Stomach (tissue), 9 donors: ENCODE results near the gene NABP1. TPM values are rescaled to one million over a fixed set of nuclear protein-coding genes. Genes with fewer than 3 reads are reported as not detected.

Experiments
- DNase-seq, 2 donors: peaks; one replicate each; pipeline versions ENCODE4 v3.0.0 to v3.0.0-alpha.2; 2013 to 2019
- H3K27ac ChIP-seq, 5 donors: fragments of 200-600 bp in 4 of 5; sonication (generic) in 4 of 5; one replicate each; pipeline ENCODE4 v1.5.1; 2013 to 2019; ENCODE audit warnings: mild to moderate bottlenecking in 1 of 5, moderate library complexity in 1 of 5
- H3K27me3 ChIP-seq, 3 donors: fragments of 200-600 bp; sonication (generic); one replicate each; pipeline ENCODE4 v1.5.1; 2017 to 2019; ENCODE audit warnings: mixed run types in 1 of 3
- H3K36me3 ChIP-seq, 4 donors: fragments of 200-600 bp; sonication (generic); 1 replicate in 3 of 4; 2 replicates in 1 of 4; pipeline ENCODE4 v1.5.1; 2016 to 2019
- H3K4me1 ChIP-seq, 4 donors: fragments of 200-600 bp; sonication (generic); one replicate each; pipeline ENCODE4 v1.5.1; 2016 to 2019
- H3K4me3 ChIP-seq, 4 donors: fragments of 200-600 bp; sonication (generic) in 3 of 4; one replicate each; pipeline ENCODE4 v1.5.1; 2016 to 2019; ENCODE audit warnings: mild to moderate bottlenecking in 1 of 4
- H3K9me3 ChIP-seq, 4 donors: fragments of 200-600 bp; sonication (generic); one replicate each; pipeline ENCODE4 v1.5.1; 2016 to 2019
- CTCF ChIP-seq, 7 experiments: fragments of 450-650 bp in 4 of 7; fragments of 200-600 bp in 3 of 7; sonication (generic) in 3 of 7; IDR thresholded peaks; one replicate each; pipeline ENCODE4 v1.5.1; 2016 to 2019; ENCODE audit warnings: antibody characterized with exemption in 7 of 7, control low read depth in 2 of 7, mild to moderate bottlenecking in 1 of 7
- EP300 ChIP-seq: sonication (generic); formaldehyde crosslinking; IDR thresholded peaks from one replicate; pipeline ENCODE4 v1.6.1; 2017; ENCODE audit warnings: antibody characterized with exemption
- POLR2A ChIP-seq, 4 donors: fragments of 450-650 bp; IDR thresholded peaks; one replicate each; pipeline ENCODE4 v1.6.1; 2016; ENCODE audit warnings: antibody characterized with exemption in 4 of 4, control low read depth in 2 of 4, mild to moderate bottlenecking in 1 of 4, moderate library complexity in 1 of 4
- POLR2AphosphoS5 ChIP-seq, 3 donors: sonication (generic); formaldehyde crosslinking; IDR thresholded peaks; one replicate each; pipeline ENCODE4 v1.6.1; 2016; ENCODE audit warnings: antibody characterized with exemption in 3 of 3
- WGBS, 5 donors: extraction: QIAGEN DNeasy Blood & Tissue Kit in 3 of 5; methylation state at CpG; one replicate each; pipeline versions ENCODE4 v1.1.5 to v1.1.7; 2013 to 2018; 5-methylcytosine and 5-hydroxymethylcytosine counted together
- intact Hi-C: fragments of 100-400 bp; cut with DNase I; formaldehyde crosslinking; loops from one replicate; pipeline ENCODE4 v1.15.1; 2023; ENCODE audit warnings: low total_unique reads
- polyA plus RNA-seq, 3 donors: library from polyadenylated mRNA; stranded (reverse); fragments of 200-250 nt; gene quantifications; one replicate each; pipeline ENCODE4 v1.2.3, GENCODE V29; 2013
- total RNA-seq, 5 donors: library from RNA; depleted of rRNA; stranded (reverse); fragments of >200 nt; gene quantifications; one replicate each; pipeline versions ENCODE4 v1.1.0 to v1.2.3, GENCODE V29; 2014 to 2016
- donor health status: healthy with polysubstance abuse.
- donor health status: Bipolar disorder and iron deficiency.
- donor health status: healthy.

The NABP1 gene
- total and polyA plus RNA-seq, 8 donors, result 1.4 to 30.1 (median 9.2) TPM

- no peak overlapping the region for H3K27ac ChIP-seq
- TF ChIP-seq POLR2A (IDR thresholded peaks at IDR 0.05), result no peak
- no peak for TF ChIP-seq POLR2AphosphoS5 (IDR thresholded peaks at IDR 0.05)
- no peak for TF ChIP-seq CTCF (IDR thresholded peaks at IDR 0.05)
- no peak for TF ChIP-seq EP300
- intact Hi-C loops, result no loop called here
Observed at GRCh38 chr2:191657977-191658376, 20.0 kb upstream of the NABP1 start.

GRCh38 chr2:191659198-191659597 is 18.7 kb upstream of the NABP1 start:
- no peak overlapping the region for H3K4me3 ChIP-seq
- H3K27ac ChIP-seq, result no peak overlapping the region
- intact Hi-C loops, result no loop called here
- no peaks in the 10 kb centered on the region for H3K4me1 ChIP-seq
- no peak for DNase-seq
- no peaks in the 10 kb centered on the region for H3K27me3 ChIP-seq
- H3K36me3 ChIP-seq, result no peaks in the 10 kb centered on the region
- no peaks in the 10 kb centered on the region for H3K9me3 ChIP-seq
- no peak for TF ChIP-seq POLR2AphosphoS5 (IDR thresholded peaks at IDR 0.05)
- TF ChIP-seq POLR2A (IDR thresholded peaks at IDR 0.05), result no peak
- no peak for TF ChIP-seq CTCF (IDR thresholded peaks at IDR 0.05)
- TF ChIP-seq EP300, result no peak

More at GRCh38 chr2:191657977-191658376, 20.0 kb upstream of the NABP1 start:
- Histone ChIP-seq H3K4me3 (no peak overlapping the region), H3K9me3 (peaks cover 0 to 3% (median 0%) of the 10 kb centered on the region in 4 donors), H3K27me3 (no peaks in the 10 kb centered on the region), H3K36me3 (no peaks in the 10 kb centered on the region), H3K4me1 (no peaks in the 10 kb centered on the region)
- no peak for DNase-seq

- intact Hi-C loops, result no loop called here
- Histone ChIP-seq H3K27ac (no peak overlapping the region), H3K4me3 (no peak overlapping the region), H3K4me1 (no peaks in the 10 kb centered on the region), H3K36me3 (no peaks in the 10 kb centered on the region), H3K27me3 (no peaks in the 10 kb centered on the region), H3K9me3 (no peaks in the 10 kb centered on the region)
- TF ChIP-seq POLR2AphosphoS5 (IDR thresholded peaks at IDR 0.05), result no peak
- TF ChIP-seq POLR2A (IDR thresholded peaks at IDR 0.05), result no peak
- no peak for TF ChIP-seq CTCF (IDR thresholded peaks at IDR 0.05)
- TF ChIP-seq EP300, result no peak
- 0 to 79% (median 24%) methylated on average over 1 of the region's 1 CpG for WGBS, 5 donors
- DNase-seq, result no peak
Observed at GRCh38 chr2:191660575-191660974, 17.4 kb upstream of the NABP1 start.

DNA sequence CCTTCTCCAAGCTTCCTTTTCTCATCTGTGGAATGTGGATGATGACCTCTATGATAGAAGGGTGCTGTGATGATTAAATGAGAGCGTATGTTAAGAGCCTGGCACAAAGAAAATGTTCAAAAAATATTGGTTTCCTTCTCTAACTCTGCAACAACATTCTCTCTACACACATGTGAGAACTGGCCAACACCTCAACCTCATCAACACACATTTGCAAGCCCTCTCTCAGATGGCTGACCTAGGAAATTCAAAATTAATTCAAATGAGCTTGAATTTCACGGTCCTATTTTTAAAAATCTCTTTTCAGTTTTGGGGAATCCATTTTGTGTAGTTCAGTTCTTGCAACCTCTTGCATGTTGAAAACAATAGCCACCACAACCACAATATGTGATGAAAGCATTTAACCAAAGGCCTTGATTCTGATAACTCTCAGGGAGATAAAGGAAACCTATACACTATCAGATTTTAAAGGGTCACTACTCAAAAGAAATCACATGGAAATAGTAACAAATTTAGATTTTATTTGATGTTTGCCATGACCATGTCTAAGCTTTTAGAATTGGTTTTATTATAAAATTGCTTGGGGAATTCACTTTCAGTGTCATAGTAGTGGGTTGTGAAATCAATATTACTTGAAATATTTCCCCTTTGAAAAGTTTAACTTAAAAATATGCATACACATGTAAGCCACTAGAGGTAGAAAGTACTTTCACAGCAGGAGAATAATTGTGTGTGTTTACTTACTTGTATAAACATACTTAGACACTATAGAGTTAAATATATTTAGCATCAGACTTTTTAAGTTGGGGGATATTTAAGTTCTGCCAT is 16.6 kb upstream of the NABP1 start:
- H3K9me3 ChIP-seq, result no peaks in the 10 kb centered on the region
- DNase-seq, result no peak
- H3K4me1 ChIP-seq, result no peaks in the 10 kb centered on the region
- no peaks in the 10 kb centered on the region for H3K27me3 ChIP-seq
- H3K36me3 ChIP-seq, result no peaks in the 10 kb centered on the region
- TF ChIP-seq POLR2A (IDR thresholded peaks at IDR 0.05) (no peak), CTCF (IDR thresholded peaks at IDR 0.05) (no peak), POLR2AphosphoS5 (IDR thresholded peaks at IDR 0.05) (no peak), EP300 (no peak)
- intact Hi-C loops, result no loop called here
- 78 to 92% (median 87%) methylated on average over 2 of the region's 2 CpGs for WGBS, 5 donors
- no peak overlapping the region for H3K4me3 ChIP-seq
- H3K27ac ChIP-seq, result no peak overlapping the region
